ENCODE data around the gene SOCS1.

SOCS1 gene

DNA sequence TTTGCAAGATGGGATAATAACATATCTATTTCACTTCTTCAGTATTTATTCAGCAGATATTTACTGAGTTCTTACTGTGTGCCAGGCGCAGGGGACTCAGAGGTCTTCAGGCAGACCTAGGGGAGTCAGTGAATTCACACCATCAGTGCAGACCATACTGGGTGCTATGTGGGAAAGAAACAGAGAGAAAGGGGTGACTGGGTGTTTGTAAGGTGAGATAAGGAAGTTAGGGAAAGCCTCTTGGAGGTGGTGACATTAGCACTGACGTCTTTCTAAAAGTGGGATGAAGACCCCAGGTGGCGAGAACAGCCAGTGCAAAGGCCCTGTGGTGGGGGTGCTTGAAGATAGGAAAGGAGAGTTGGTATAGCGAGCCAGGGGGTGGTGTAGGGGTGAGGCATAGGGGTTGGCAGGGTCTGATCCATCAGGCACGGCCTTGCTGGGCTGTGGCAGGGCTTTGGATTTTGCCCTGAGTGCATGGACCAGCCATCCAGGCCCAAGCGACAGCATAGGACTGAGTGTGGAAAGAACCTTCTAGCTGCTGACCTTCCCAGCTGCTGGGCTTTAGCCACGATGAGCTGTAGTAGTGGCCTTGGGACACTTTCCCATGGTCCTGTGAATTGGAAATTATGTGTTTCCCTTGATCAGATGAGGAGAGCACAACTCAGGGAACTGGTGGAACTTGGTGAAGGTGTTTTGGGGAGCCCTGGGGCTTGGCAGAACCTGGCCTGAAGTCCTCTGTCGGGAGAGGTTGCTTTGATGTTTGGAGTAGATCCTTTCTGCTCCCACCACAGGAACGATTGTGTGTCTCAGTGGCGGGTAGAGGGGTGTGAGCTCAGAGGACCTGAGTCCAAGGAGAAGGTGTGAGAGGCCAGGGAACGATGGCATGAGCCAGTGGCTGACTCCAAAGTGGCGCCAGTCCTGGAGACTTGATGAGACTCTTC lies 3.9 kb upstream of the SOCS1 start:
- DNase-seq: no peak

GRCh38 chr16:11258553-11259492 lies 2.8 kb upstream of the SOCS1 start:
- no peak for DNase-seq

DNA sequence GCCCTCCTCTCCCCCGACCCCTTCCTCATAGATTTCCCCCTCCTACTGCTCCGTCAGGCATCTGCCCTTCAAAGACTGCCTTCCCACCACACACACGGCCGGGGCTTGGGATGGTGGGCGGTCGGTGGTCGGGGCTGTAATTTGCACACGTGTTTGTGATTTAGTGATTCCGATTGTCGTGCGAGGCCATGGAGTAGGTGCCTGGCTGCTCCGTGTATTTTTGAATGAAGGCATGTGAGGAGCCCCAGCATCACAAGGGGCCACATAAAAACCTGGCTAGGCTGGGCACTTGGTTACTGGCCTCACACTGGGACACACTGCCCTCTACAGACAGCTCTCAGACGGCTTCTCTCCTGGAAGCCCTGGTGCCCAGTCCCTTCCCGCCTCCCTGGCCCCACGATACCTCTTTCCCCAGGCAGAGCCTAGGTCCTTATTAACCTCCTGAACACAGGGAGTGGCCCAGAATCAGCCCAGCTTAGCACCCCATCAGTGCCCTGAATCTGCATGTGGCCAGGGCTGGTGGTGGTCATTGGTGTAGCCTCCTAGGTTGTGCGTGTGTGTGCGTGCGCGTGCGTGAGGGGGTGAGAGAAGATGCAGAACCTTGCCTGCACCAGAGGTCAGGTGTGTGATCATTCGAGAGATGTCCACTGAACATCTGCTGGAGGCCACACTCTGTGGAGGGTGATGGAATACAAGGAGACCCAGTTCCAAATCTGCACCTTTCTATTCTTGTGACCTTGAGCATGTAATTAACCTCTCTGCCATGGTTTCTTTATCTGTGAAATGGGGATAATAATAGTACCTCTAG lies 1.3 kb upstream of the SOCS1 start:
- peak; percentile 94 for DNase-seq

DNA sequence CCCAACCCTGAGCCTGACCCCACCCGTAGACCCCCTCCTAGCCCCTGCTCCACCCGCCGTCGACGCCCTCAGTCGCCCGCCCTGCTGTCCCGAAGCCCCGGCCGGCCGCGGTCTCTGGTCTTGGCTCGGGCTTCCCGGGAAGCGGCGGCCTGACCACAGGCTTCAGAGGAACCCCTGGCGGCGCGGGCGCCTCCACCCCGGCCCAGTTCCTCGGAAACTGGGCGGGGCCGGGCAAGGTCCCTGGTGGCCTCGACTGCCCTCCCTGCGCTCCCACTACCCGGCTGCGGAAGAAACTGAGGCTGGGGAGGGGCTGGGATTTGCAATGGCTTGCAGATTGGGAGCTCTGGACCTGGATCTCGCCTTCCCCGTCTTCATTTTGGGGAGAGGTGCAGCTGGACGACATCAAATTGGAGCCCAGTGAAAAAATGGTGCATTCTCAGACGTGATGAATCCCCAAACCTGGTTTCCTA lies 692 bp upstream of the SOCS1 start:
- DNase-seq: no peak

DNA sequence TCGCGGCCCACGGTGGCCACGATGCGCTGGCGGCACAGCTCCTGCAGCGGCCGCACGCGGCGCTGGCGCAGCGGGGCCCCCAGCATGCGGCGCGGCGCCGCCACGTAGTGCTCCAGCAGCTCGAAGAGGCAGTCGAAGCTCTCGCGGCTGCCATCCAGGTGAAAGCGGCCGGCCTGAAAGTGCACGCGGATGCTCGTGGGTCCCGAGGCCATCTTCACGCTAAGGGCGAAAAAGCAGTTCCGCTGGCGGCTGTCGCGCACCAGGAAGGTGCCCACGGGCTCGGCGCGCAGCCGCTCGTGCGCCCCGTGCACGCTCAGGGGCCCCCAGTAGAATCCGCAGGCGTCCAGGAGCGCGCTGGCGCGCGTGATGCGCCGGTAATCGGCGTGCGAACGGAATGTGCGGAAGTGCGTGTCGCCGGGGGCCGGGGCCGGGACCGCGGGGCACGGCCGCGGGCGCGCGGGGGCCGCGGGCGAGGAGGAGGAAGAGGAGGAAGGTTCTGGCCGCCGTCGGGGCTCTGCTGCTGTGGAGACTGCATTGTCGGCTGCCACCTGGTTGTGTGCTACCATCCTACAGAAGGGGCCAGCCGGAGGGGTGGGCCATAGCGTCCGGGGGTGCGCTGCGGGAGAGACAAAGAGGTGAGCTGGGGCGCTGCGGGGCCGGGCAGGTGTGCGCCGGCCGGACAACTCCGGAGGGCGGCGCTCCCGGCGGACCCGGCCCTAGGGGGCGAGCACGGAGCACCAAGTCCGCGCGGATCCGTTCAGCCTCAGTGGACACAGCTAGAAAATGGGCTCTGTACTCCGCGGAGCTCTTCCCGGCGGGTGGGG lies 879 bp downstream of the SOCS1 start:
- peak; percentile 75 for DNase-seq

DNA sequence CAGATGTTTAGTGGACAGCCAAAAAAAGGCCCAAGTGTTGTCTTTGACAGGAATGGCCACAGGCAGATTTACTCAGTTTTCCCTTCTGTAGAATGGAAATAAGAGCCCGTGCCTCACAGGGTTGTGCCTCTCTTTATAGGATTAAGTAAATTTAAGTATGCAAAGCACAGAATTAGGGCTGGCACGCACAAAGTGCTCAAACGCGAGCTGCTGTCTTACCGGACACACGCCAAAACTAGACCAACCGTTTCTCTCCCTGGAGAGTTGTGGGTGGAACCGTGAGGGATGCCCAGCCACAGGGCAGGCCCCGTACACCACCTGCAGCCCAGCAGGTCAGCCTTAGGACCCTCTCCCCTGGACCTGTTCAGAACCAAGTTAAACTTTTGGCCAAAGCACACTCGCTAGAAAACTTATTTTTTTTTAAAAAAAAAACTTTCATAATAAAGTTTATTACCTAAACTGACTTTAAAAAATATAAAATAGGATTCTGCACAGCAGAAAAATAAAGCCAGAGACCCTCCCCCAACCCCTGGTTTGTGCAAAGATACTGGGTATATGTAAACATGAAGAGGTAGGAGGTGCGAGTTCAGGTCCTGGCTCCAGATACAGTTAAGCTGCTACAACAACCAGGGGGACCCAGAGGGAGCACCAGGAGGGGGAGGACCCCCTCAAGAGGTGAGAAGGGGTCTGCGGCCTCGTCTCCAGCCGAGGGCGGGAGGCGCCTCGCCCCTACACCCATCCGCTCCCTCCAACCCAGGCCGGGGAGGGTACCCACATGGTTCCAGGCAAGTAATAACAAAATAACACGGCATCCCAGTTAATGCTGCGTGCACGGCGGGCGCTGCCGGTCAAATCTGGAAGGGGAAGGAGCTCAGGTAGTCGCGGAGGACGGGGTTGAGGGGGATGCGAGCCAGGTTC lies 1.8 kb downstream of the SOCS1 start:
- DNase-seq: no peak

GRCh38 chr16:11253009-11253994 lies 2.7 kb downstream of the SOCS1 start:
- DNase-seq: peak; percentile 64

- no peak for DNase-seq
Observed at GRCh38 chr16:11252482-11252931, 3.5 kb downstream of the SOCS1 start.

DNA sequence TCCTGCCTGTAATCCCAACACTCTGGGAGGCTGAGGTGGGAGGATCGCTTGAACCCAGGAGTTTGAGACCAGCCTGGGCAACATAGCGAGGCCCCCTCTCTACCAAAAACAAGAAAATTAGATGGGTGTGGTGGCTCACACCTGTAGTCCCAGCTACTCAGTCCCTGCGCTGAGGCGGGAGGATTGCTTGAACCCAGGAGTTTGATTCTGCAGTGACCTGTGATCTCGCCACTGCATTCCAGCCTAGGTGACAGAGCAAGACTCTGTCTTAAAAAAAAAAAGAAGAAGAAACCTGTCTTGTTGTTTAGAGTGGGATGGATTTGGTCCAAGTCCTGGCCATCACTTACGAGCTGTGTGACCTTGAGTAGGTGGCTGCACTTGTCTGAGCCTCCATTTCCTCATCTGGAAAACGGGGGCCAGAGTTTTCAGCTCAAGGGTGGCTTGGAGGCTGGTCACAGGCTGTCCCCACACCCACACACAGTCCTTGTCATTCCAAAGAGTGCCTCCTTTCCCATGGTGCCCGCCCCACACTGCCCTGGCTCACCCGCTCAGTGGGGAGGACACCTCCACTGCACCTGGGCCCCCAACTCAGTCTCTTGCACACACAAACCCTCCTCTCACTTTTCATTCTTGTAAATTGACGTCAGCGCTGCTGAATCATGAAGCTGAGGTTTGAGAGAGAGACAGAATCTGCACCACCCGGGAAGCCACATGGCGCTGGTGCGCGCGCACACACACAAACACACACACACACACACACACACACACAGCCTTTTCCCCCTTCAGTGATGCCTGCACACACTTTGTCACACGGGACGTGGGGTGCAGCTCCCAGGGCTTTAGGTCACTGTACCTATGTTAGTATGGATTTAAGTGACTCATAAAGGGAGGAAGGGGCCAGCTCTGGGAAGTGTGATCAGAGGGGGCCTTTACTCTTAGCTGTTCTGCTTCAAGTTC lies 4.2 kb downstream of the SOCS1 start:
- DNase-seq: peak; percentile 70

DNA sequence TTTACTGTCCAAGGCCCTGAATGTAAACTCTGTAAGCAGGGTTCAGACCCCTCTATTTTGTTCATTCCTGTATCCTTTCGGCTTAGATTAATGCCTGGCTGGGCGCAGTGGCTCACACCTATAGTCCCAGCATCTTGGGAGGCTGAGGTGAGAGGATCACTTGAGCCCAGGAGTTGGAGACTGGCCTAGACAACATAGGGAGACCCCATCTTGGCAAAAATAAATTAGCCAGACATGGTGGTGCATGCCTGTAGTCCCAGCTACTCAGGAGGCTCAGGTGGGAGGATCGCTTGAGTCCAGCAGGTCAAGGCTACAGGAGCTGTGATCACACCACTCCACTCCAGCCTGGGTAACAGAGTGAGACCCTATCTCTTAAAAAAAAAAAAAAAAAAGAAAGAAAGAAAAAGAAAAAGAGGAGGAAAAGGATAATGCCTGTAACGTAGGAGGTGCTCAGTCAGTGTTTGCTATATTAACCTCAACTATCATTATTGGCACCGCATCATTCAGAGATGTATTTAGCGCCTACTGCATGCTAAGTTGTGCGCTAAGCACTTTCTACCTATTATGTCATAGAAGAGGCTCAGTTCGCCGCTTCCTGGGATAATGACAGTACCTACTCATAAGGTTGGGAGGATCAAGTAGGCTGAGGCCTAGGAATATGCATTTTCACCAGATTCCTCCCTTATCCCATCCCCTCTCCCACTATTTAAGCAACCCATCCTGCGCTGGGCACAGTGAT lies 5.0 kb downstream of the SOCS1 start:
- DNase-seq: no peak

GRCh38 chr16:11250091-11250785 lies 5.8 kb downstream of the SOCS1 start:
- no peak for DNase-seq

DNA sequence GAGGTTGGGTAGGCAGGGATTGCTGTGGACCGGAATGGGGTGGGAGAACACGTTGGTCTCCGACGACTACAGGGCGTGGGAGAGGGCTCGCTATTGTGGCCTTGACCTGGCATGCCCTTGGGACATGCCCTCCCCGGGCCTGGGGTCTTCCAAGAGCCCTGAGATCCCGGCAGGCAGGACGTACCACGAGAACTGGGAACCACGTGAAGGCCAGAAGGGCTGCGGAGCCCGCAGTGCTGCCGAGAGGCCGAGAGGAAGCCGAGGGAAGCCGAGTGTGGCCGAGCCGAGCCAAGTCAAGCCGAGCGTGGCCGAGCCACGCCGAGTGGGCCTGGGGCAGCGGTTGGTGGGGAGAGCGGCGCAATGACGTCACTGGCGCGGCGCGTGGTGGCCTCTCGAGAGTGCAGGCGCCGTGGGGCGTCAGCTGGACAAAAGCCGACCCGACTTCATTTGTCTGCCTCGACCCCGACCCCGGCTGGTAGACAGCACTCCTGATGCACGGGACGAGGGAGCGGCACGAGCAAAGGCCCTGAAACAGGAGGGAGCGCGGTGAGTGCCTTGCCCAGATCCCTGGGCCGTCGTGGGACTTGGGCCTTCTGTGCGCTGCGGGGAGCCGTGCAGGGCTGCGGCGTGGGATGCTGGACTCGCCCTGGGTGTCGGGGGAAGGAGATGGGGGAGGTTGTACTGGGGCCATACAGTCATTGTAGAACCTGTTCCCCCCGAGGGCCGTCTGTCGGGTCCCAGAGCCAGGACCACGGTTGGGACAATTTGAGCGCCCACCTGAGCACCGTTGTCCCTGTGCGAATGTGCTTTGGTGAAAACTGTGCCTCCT lies 6.6 kb downstream of the SOCS1 start:
- DNase-seq: no peak

DNA sequence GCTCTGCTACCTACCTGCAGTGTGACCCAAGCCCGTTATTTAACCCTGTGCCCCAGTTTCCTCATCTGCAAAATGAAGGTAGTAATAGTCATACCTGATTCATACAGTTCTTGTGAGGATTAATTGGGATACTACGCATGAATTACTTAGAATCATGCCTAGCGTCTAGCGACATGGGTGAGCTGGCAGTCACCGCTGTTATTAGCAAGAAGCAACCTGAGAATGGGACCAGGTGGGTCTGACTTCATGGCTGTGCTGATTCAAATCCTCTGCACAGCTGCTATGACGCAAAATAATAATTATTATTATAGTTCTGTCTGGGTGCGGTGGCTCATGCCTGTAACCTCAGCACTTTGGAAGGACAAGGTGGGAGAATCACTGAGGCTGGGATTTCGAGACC lies 7.9 kb downstream of the SOCS1 start:
- no peak for DNase-seq

- no peak for DNase-seq
Observed at GRCh38 chr16:11245988-11246387, 10.0 kb downstream of the SOCS1 start.

DNA sequence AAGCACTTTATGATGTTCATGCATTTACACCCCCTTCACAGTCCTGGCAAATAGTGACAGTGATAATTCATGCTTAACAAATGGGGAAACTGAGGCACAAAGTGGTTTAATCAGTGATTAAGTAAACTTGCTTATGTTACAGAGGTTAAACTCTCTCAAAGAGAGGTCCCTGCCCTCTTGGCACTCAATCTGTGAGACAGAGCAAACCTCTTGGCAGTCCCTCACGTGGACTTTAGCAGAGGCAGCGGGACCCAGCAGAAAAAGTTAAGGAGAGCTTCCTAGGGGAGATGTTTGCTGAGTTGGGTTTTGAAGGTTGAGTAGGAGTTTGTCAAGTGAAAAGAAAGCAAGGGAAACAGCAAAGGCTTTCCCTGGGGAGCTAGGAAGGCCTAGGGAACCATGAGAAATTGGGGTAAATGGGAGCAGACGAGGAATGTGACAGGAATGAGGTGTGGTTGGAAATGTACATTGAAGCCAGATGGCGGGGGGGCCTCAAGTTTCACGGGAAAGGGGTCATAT lies 10.7 kb downstream of the SOCS1 start:
- DNase-seq: no peak

Measured in hematopoietic multipotent progenitor cell treated with erythropoietin and hydrocortisone succinate and interleukin-3 and kit ligand, for 4 days (in vitro differentiated cells).